Endodermal cell (in vitro differentiated cells): ENCODE results near the gene NRDE2. TPM values are rescaled to one million over a fixed set of nuclear protein-coding genes. Genes with fewer than 3 reads are reported as not detected.

Experiments
- DNase-seq: peaks from one replicate; pipeline ENCODE4 v3.0.0-alpha.2; 2017
- H3K27ac ChIP-seq: 2 replicates; pipeline ENCODE4 v1.5.1; 2013; ENCODE audit warnings: mild to moderate bottlenecking, low read depth, low read length, moderate library complexity
- H3K27me3 ChIP-seq: 2 replicates; pipeline ENCODE4 v1.6.1; 2013; ENCODE audit warnings: mild to moderate bottlenecking, low read length, moderate library complexity; ENCODE audit not compliant: insufficient read depth, control insufficient read depth, poor library complexity, severe bottlenecking
- H3K36me3 ChIP-seq: 2 replicates; pipeline ENCODE4 v1.7.0; 2013; ENCODE audit warnings: mild to moderate bottlenecking, low read length, moderate library complexity; ENCODE audit not compliant: control insufficient read depth, insufficient read depth
- H3K4me1 ChIP-seq: one replicate; pipeline ENCODE4 v1.7.0; 2013; ENCODE audit warnings: low read length; ENCODE audit not compliant: control insufficient read depth, insufficient read depth
- H3K4me3 ChIP-seq: 2 replicates; pipeline ENCODE4 v1.5.1; 2013; ENCODE audit warnings: mild to moderate bottlenecking, low read length, moderate library complexity
- H3K9ac ChIP-seq: 2 replicates; pipeline ENCODE4 v1.6.1; 2013; ENCODE audit warnings: mild to moderate bottlenecking, low read length, moderate library complexity; ENCODE audit not compliant: poor library complexity, severe bottlenecking; ENCODE audit errors: extremely low read depth
- H3K9me3 ChIP-seq: 2 replicates; pipeline ENCODE4 v1.6.1; 2013; ENCODE audit warnings: mild to moderate bottlenecking, low read length, moderate library complexity; ENCODE audit not compliant: control insufficient read depth
- H3K27ac Mint-ChIP-seq: 2 replicates; pipeline ENCODE4 v1.8.0; 2020; ENCODE audit warnings: mixed read lengths
- H3K27me3 Mint-ChIP-seq: 2 replicates; pipeline ENCODE4 v1.8.0; 2021; ENCODE audit warnings: mild to moderate bottlenecking, mixed read lengths; ENCODE audit not compliant: insufficient read depth
- H3K36me3 Mint-ChIP-seq: 2 replicates; pipeline ENCODE4 v1.8.0; 2020; ENCODE audit warnings: low read depth, mixed read lengths
- H3K4me1 Mint-ChIP-seq: 2 replicates; pipeline ENCODE4 v1.8.0; 2020; ENCODE audit warnings: mixed read lengths
- H3K4me3 Mint-ChIP-seq: 2 replicates; pipeline ENCODE4 v1.8.0; 2020; ENCODE audit warnings: mild to moderate bottlenecking, moderate library complexity, mixed read lengths
- H3K9me3 Mint-ChIP-seq: 2 replicates; pipeline ENCODE4 v1.8.0; 2020; ENCODE audit warnings: mild to moderate bottlenecking, mixed read lengths
- WGBS, 2 experiments: methylation state at CpG; one replicate each; pipeline versions ENCODE4 v1.1.5 to v1.1.7; 2013; ENCODE audit warnings: missing lambda C conversion rate in 2 of 2, mixed read lengths in 1 of 2; ENCODE audit not compliant: insufficient coverage in 1 of 2, insufficient read length in 1 of 2; 5-methylcytosine and 5-hydroxymethylcytosine counted together
- total RNA-seq, 2 donors: library from RNA; stranded (reverse); fragmentation: NEBNext Ultra II Directional in 1 of 2; extraction: Animal tissue kit (Norgen Biotek cat#: 25700) in 1 of 2; gene quantifications; 2 replicates in 1 of 2; 3 replicates in 1 of 2; pipeline ENCODE4 v1.2.1, GENCODE V29; 2021
- TF ChIP-seq, protein P1 (sequence below): fragments of 200-600 bp; sonication (generic); conservative IDR thresholded peaks from 2 replicates; pipeline ENCODE4 v1.5.0; 2021; ENCODE audit warnings: antibody characterized with exemption, mild to moderate bottlenecking

Gene NRDE2
- total RNA-seq, 2 donors from 2014 or later, result 18.3 to 19.5 TPM

- no peak overlapping the region for H3K4me3 ChIP-seq
- peaks cover 4% of the 10 kb centered on the region for H3K4me1 Mint-ChIP-seq
- no peaks in the 10 kb centered on the region for H3K27me3 ChIP-seq
- peak overlapping the region; percentile 39 for H3K27ac Mint-ChIP-seq
- peaks cover 50% of the 10 kb centered on the region for H3K36me3 Mint-ChIP-seq
- no peaks in the 10 kb centered on the region for H3K9me3 ChIP-seq
- H3K9me3 Mint-ChIP-seq, result no peaks in the 10 kb centered on the region
- H3K4me1 ChIP-seq, result no peaks in the 10 kb centered on the region
- no peak for DNase-seq
- H3K4me3 Mint-ChIP-seq, result no peak overlapping the region
- no peak overlapping the region for H3K9ac ChIP-seq
- TF ChIP-seq, protein P1, sequence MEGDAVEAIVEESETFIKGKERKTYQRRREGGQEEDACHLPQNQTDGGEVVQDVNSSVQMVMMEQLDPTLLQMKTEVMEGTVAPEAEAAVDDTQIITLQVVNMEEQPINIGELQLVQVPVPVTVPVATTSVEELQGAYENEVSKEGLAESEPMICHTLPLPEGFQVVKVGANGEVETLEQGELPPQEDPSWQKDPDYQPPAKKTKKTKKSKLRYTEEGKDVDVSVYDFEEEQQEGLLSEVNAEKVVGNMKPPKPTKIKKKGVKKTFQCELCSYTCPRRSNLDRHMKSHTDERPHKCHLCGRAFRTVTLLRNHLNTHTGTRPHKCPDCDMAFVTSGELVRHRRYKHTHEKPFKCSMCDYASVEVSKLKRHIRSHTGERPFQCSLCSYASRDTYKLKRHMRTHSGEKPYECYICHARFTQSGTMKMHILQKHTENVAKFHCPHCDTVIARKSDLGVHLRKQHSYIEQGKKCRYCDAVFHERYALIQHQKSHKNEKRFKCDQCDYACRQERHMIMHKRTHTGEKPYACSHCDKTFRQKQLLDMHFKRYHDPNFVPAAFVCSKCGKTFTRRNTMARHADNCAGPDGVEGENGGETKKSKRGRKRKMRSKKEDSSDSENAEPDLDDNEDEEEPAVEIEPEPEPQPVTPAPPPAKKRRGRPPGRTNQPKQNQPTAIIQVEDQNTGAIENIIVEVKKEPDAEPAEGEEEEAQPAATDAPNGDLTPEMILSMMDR, result no peak
- peaks cover 28% of the 10 kb centered on the region for H3K36me3 ChIP-seq
- H3K27me3 Mint-ChIP-seq, result no peaks in the 10 kb centered on the region
- H3K27ac ChIP-seq, result no peak overlapping the region
These were observed 50.0 kb downstream of the NRDE2 start for GRCh38 chr14:90281756-90282155.

DNA sequence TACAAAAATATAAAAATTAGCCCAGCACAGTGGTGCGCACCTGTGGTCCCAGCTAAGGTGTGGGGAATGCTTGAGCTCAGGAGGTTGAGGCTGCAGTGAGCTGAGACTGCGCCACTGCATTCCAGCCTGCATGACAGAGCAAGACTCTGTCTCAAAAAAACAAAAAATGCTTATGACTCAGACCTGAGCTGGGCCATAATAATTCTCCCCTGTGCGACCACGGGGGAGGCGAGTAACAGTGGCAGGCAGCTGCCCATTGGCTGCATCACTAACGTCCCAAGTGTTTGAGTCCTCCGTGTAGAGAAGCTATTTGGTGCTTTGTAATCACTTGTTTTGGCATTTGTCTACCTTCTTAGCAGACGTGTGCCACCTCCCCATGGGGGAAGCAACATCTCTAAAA, 50.5 kb downstream of the NRDE2 start:
- no peaks in the 10 kb centered on the region for H3K9me3 ChIP-seq
- no peaks in the 10 kb centered on the region for H3K27me3 ChIP-seq
- no peak overlapping the region for H3K4me3 Mint-ChIP-seq
- TF ChIP-seq, protein P1, result no peak
- no peaks in the 10 kb centered on the region for H3K27me3 Mint-ChIP-seq
- DNase-seq, result no peak
- peaks cover 51% of the 10 kb centered on the region for H3K36me3 Mint-ChIP-seq
- H3K4me1 Mint-ChIP-seq, result peaks cover 4% of the 10 kb centered on the region
- H3K9ac ChIP-seq, result no peak overlapping the region
- H3K9me3 Mint-ChIP-seq, result no peaks in the 10 kb centered on the region
- no peak overlapping the region for H3K27ac ChIP-seq
- H3K27ac Mint-ChIP-seq, result peak overlapping the region; percentile 39
- no peak overlapping the region for H3K4me3 ChIP-seq
- WGBS, 2 experiments, result 92 to 95% methylated on average over 7 to 8 of the region's 8 CpGs
- H3K36me3 ChIP-seq, result peaks cover 25% of the 10 kb centered on the region
- H3K4me1 ChIP-seq, result no peaks in the 10 kb centered on the region

- Mint-ChIP-seq H3K4me3 (no peak overlapping the region), H3K36me3 (peaks cover 50% of the 10 kb centered on the region), H3K4me1 (peaks cover 4% of the 10 kb centered on the region), H3K27ac (no peak overlapping the region), H3K27me3 (no peaks in the 10 kb centered on the region), H3K9me3 (no peaks in the 10 kb centered on the region)
- no peak overlapping the region for H3K27ac ChIP-seq
- no peak for DNase-seq
- H3K27me3 ChIP-seq, result no peaks in the 10 kb centered on the region
- TF ChIP-seq, protein P1, result no peak
- WGBS, 2 experiments, result 89 to 90% methylated on average over 6 to 7 of the region's 7 CpGs
- H3K9ac ChIP-seq, result no peak overlapping the region
- H3K4me3 ChIP-seq, result no peak overlapping the region
- no peaks in the 10 kb centered on the region for H3K9me3 ChIP-seq
- H3K36me3 ChIP-seq, result peaks cover 16% of the 10 kb centered on the region
- no peaks in the 10 kb centered on the region for H3K4me1 ChIP-seq
These were observed 51.6 kb downstream of the NRDE2 start for GRCh38 chr14:90280096-90280495.
